RWPE1 (cell line): Measurements from ENCODE around the gene PPHLN1.

ENCODE experiments used
- CTCF ChIA-PET: fragments of 350-600 bp; sonication (Branson Sonifier 250); formaldehyde crosslinking; extraction: SDS; loops from one replicate; lab custom pipeline; 2021; lab: Yijun Ruan, JAX
- POLR2A ChIA-PET: fragments of 400-600 bp; formaldehyde crosslinking; extraction: SDS; loops from one replicate; lab custom pipeline; 2020; ENCODE audit warnings: antibody characterized with exemption; ENCODE audit not compliant: low non-redundant PET; lab: Yijun Ruan, JAX
- DNase-seq: peaks from one replicate; pipeline ENCODE4 v3.0.0; 2012; ENCODE audit warnings: low spot score
- H3K27ac ChIP-seq: fragments of 450-650 bp; 2 replicates; pipeline ENCODE4 v1.5.1; 2017
- TF ChIP-seq, protein P1 (sequence below): fragments of 450-650 bp; conservative IDR thresholded peaks from 2 replicates; pipeline ENCODE4 v1.5.1; 2017; ENCODE audit warnings: low read depth, mild to moderate bottlenecking

The PPHLN1 gene

DNA sequence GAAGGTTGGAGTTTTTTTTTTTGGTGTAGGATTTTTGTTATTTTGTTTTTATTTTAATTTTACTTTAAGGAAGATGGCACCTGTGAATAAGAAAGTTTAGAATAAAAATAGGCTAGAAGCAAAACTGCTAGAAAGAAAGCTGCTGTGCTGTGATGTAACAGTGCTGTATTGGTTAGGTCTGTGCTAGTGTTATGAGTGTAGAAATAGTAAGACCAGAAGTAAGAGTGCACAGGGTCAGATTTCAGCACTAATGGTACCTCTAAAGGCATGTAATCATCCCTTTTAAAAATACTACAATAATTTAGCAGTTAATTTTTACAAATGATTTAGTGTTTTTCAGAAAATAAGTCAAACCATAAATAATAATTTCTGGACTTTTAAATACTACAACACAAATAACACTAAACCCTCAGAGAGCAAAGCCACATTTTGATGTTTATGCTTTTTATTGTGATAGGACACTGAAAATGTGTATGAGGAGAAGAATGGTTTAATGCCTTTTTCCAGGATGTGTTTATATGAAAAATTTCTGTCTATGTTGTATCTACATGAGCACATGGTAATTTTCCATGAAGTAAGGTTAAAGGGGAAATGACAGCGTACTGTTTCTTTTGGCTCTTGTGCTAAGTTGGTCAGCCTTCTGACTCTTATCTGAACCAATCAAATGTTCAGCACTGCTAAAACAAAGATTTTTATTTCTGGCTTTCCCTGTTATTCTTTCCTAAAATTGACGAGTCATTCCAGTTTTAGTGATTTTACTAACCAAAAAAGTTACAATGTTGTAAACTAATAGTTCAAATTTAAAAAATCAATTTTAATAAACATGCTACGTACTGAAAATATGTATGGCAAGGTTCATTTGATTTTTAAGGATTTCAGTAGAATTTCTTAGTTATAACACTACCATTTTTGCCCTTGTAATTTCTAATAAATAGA lies 96.1 kb downstream of the PPHLN1 start:
- CTCF ChIA-PET: interaction anchor here (0.6 kb wide), 1 partner anchor 30 kb away, joined by 5 read pairs; no protein-coding TSS in a partner anchor
- no peak for DNase-seq
- no peak overlapping the region for H3K27ac ChIP-seq
- POLR2A ChIA-PET: no interaction called here
- TF ChIP-seq, protein P1, sequence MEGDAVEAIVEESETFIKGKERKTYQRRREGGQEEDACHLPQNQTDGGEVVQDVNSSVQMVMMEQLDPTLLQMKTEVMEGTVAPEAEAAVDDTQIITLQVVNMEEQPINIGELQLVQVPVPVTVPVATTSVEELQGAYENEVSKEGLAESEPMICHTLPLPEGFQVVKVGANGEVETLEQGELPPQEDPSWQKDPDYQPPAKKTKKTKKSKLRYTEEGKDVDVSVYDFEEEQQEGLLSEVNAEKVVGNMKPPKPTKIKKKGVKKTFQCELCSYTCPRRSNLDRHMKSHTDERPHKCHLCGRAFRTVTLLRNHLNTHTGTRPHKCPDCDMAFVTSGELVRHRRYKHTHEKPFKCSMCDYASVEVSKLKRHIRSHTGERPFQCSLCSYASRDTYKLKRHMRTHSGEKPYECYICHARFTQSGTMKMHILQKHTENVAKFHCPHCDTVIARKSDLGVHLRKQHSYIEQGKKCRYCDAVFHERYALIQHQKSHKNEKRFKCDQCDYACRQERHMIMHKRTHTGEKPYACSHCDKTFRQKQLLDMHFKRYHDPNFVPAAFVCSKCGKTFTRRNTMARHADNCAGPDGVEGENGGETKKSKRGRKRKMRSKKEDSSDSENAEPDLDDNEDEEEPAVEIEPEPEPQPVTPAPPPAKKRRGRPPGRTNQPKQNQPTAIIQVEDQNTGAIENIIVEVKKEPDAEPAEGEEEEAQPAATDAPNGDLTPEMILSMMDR: no peak

DNA sequence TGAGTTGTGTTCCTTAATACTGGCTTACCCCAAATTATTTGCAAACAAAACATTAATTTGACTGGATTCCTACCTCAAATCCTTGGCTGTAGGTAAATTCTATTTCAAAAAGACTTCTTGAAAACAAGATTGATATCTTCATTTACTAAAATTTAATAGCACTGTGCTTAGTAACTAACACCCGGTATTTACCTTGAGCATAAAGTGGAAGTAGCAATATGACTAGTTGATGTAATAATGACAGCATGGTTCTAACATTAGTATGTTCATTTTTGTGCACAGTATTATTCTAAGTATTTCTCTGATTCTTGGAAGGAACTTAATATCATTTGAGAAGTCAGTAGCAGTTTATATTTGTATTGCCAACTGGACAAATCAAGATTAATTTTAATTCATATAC lies 96.8 kb downstream of the PPHLN1 start:
- TF ChIP-seq, protein P1: no peak
- ChIA-PET POLR2A (no interaction called here), CTCF (no interaction called here)
- no peak for DNase-seq
- no peak overlapping the region for H3K27ac ChIP-seq

DNA sequence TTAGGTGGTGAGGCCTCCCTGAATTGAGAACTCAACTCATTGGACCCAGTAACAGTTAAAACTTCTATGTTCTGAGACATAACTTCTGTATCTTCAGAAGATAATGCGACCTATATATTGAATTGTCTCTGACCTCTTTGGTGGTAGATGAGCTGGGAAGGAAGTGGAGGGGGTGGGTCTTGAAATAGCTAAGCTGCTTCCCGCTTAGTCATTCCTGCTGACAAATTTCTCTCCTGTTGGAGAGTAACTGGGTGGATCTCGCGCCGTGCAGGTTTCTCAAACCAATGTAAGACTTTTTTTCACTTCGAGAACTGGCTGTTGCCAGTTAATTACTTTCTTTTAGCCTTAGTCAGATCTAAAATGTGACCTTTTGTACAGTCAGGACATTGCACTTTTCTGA lies 100.8 kb downstream of the PPHLN1 start:
- peak; percentile 78 for DNase-seq
- TF ChIP-seq, protein P1: no peak
- ChIA-PET POLR2A (no interaction called here), CTCF (no interaction called here)
- no peak overlapping the region for H3K27ac ChIP-seq

DNA sequence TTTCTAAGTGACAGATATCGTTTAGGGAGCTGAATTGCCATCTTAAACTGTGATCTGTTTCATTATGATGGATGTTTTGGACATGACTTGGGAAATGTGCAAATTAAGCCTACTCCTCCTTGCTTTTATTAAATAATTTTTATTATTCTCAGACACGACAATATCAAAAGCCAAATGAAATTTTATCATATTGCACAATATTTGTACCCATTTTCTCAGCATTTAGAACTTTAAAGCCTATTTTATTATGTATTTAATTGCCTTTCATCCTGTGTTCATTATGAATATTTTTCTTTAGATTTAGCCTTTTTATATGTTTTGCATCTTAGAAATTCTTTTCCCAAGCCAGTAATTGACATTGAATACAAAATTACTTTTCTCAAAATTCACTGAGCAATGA lies 102.9 kb downstream of the PPHLN1 start:
- no peak overlapping the region for H3K27ac ChIP-seq
- CTCF ChIA-PET: interaction anchor here (0.6 to 0.7 kb wide), 2 partner anchors 908 to 1032 kb away, joined by 3 to 9 read pairs; no protein-coding TSS in a partner anchor
- DNase-seq: no peak
- TF ChIP-seq, protein P1: no peak
- POLR2A ChIA-PET: no interaction called here

DNA sequence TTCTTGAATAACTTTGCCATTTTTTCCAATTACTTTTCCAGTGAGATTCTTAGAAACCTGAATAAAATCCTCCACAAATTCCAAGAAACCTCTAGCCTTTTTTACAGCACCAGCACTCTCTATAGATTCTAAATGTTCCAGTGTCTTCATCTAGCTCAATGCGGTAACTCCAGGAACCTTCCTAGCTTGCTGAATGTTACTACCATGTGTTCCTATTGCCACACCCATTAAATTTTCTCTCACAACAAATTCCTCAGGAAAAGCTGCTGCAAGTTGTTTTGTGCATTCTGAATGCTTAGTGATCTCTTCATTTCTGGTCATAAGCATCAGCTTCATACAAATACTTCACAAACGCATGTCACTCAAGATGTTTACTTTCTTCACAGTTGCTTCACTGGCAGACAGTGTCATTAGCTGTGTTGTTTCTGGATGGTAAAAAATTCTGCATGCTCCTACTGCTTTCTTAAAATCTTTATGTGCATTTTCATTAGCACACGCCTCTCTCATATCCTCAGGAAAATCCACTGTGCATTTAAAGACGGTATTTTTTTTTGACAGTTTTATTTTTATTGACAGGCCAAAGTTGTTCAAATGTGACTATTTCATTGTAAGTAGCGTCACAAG lies 106.7 kb downstream of the PPHLN1 start:
- ChIA-PET POLR2A (no interaction called here), CTCF (no interaction called here)
- DNase-seq: no peak
- H3K27ac ChIP-seq: no peak overlapping the region
- TF ChIP-seq, protein P1: no peak

DNA sequence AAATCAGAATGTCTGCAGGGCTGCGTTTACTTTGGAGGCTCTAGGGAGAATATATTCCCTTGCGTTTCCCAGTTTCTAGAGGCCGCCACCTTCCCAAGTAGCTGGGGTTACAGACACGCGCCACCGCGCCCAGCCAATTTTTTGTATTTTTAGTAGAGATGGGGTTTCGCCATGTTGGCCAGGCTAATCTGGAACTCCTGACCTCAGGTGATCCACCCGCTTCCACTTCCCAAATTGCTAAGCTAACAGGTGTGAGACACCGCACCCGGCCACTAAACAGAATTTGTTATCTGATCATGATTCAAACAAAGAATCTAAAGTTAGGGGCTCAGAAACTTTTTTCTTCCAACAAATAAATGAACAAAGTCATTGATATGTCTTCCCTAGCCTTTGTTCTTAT lies 114.6 kb downstream of the PPHLN1 start:
- CTCF ChIA-PET: no interaction called here
- POLR2A ChIA-PET: no interaction called here
- no peak overlapping the region for H3K27ac ChIP-seq
- DNase-seq: no peak
- TF ChIP-seq, protein P1: no peak
